GM23338 (cell line): Measurements from ENCODE around the gene CDX1. TPM values are rescaled to one million over a fixed set of nuclear protein-coding genes. Genes with fewer than 3 reads are reported as not detected.

Experiments
- ATAC-seq: fragments of 200-7000 bp; cut with Tn5 transposase; 3 replicates; pipeline ENCODE4 v1.9.1; 2020
- DNase-seq: peaks from one replicate; pipeline ENCODE4 v3.0.0-alpha.2; 2015; ENCODE audit warnings: low spot score
- H2AFZ ChIP-seq: fragments of 200-600 bp; sonication (generic); 2 replicates; pipeline ENCODE4 v1.8.0; 2016; ENCODE audit warnings: antibody characterized with exemption, mild to moderate bottlenecking, moderate library complexity
- H3F3A ChIP-seq: fragments of 200-600 bp; sonication (generic); replicated peaks from 2 replicates; pipeline ENCODE4 v1.8.0; 2017; ENCODE audit warnings: antibody characterized with exemption, mixed run types, low read depth
- H3K27ac ChIP-seq: fragments of 200-600 bp; sonication (generic); 2 replicates; pipeline ENCODE4 v1.6.1; 2016; ENCODE audit warnings: low read depth
- H3K27me3 ChIP-seq: fragments of 200-600 bp; sonication (generic); 2 replicates; pipeline ENCODE4 v1.8.0; 2016; ENCODE audit warnings: mild to moderate bottlenecking, mixed run types, moderate library complexity; ENCODE audit not compliant: insufficient read depth
- H3K36me3 ChIP-seq: fragments of 200-600 bp; sonication (generic); 2 replicates; pipeline ENCODE4 v1.8.0; 2016; ENCODE audit warnings: mild to moderate bottlenecking; ENCODE audit not compliant: insufficient read depth
- H3K4me1 ChIP-seq: fragments of 200-600 bp; sonication (generic); 2 replicates; pipeline ENCODE4 v1.8.0; 2016; ENCODE audit warnings: mild to moderate bottlenecking, moderate library complexity; ENCODE audit not compliant: insufficient read depth
- H3K4me2 ChIP-seq: fragments of 200-600 bp; sonication (generic); 2 replicates; pipeline ENCODE4 v1.7.1; 2017; ENCODE audit warnings: mixed run types
- H3K4me3 ChIP-seq: fragments of 200-600 bp; sonication (generic); 2 replicates; pipeline ENCODE4 v1.6.1; 2016; ENCODE audit warnings: mixed run types
- H3K79me2 ChIP-seq: fragments of 200-600 bp; sonication (generic); replicated peaks from 2 replicates; pipeline ENCODE4 v1.8.0; 2017; ENCODE audit warnings: mild to moderate bottlenecking; ENCODE audit not compliant: insufficient read depth
- H3K9me2 ChIP-seq: fragments of 200-600 bp; sonication (generic); 2 replicates; pipeline ENCODE4 v1.8.0; 2017; ENCODE audit not compliant: insufficient read depth
- H4K20me1 ChIP-seq: fragments of 200-600 bp; sonication (generic); replicated peaks from 2 replicates; pipeline ENCODE4 v1.8.0; 2017; ENCODE audit warnings: mild to moderate bottlenecking; ENCODE audit not compliant: insufficient read depth
- H3K27ac Mint-ChIP-seq: 2 replicates; pipeline ENCODE4 v1.8.0; 2020; ENCODE audit warnings: inconsistent platforms, mild to moderate bottlenecking, moderate library complexity, mixed read lengths
- H3K27me3 Mint-ChIP-seq: 3 replicates; pipeline ENCODE4 v1.8.0; 2022; ENCODE audit warnings: low read depth, mild to moderate bottlenecking, moderate library complexity, mixed read lengths, inconsistent platforms; ENCODE audit not compliant: insufficient read depth, poor library complexity
- H3K36me3 Mint-ChIP-seq: 3 replicates; pipeline ENCODE4 v1.8.0; 2021; ENCODE audit warnings: low read depth, mild to moderate bottlenecking, inconsistent platforms, moderate library complexity, mixed read lengths
- H3K4me1 Mint-ChIP-seq: 3 replicates; pipeline ENCODE4 v1.8.0; 2020; ENCODE audit warnings: mild to moderate bottlenecking, inconsistent platforms, mixed read lengths
- H3K4me3 Mint-ChIP-seq: 3 replicates; pipeline ENCODE4 v1.8.0; 2021; ENCODE audit warnings: moderate library complexity, mild to moderate bottlenecking, inconsistent platforms, mixed read lengths
- H3K9me3 Mint-ChIP-seq: 3 replicates; pipeline ENCODE4 v1.8.0; 2020; ENCODE audit warnings: moderate library complexity, mild to moderate bottlenecking, inconsistent platforms, mixed read lengths
- CREB1 ChIP-seq: fragments of 250-450 bp; sonication (Bioruptor Pico); IDR thresholded peaks from 2 replicates; pipeline ENCODE4 v1.5.0; 2020; ENCODE audit warnings: low read depth, mild to moderate bottlenecking, moderate library complexity
- CTCF ChIP-seq, 2 experiments: fragments of 200-600 bp in 1 of 2; sonication (generic) in 1 of 2; conservative IDR thresholded peaks; 2 replicates each; pipeline versions ENCODE4 v1.5.1 to v1.6.1; 2016 to 2017; ENCODE audit warnings: antibody characterized with exemption in 2 of 2, low read depth in 2 of 2, mild to moderate bottlenecking in 2 of 2, moderate library complexity in 1 of 2
- ETS1 ChIP-seq: IDR thresholded peaks from 2 replicates; pipeline ENCODE4 v1.6.1; 2016; ENCODE audit warnings: antibody characterized with exemption
- EZH2 ChIP-seq: fragments of 200-600 bp; sonication (generic); IDR thresholded peaks from one replicate; pipeline ENCODE4 v1.8.0; 2017; ENCODE audit warnings: antibody characterized with exemption, mild to moderate bottlenecking, low read depth; ENCODE audit not compliant: unreplicated experiment
- JUNB ChIP-seq: IDR thresholded peaks from one replicate; pipeline ENCODE4 v1.6.1; 2016; ENCODE audit warnings: antibody characterized with exemption; ENCODE audit not compliant: unreplicated experiment
- NANOG ChIP-seq: IDR thresholded peaks from 2 replicates; pipeline ENCODE4 v1.6.1; 2016; ENCODE audit warnings: antibody characterized with exemption, borderline replicate concordance
- POLR2AphosphoS5 ChIP-seq: IDR thresholded peaks from 2 replicates; pipeline ENCODE4 v1.6.1; 2016; ENCODE audit warnings: antibody characterized with exemption, low read depth
- REST ChIP-seq: IDR thresholded peaks from one replicate; pipeline ENCODE4 v1.6.1; 2018; ENCODE audit warnings: antibody characterized with exemption; ENCODE audit not compliant: unreplicated experiment
- STAT1 ChIP-seq: IDR thresholded peaks from one replicate; pipeline ENCODE4 v1.6.1; 2016; ENCODE audit warnings: antibody characterized with exemption; ENCODE audit not compliant: unreplicated experiment
- ZNF114 ChIP-seq: fragments of 250-450 bp; sonication (Bioruptor Pico); IDR thresholded peaks from 2 replicates; pipeline ENCODE4 v1.5.0; 2020; ENCODE audit warnings: mild to moderate bottlenecking, moderate library complexity
- polyA plus RNA-seq: library from polyadenylated mRNA; unstranded; fragments of >200 nt; fragmentation: Nextera tagmentation; extraction: Ambion mirVana; gene quantifications from 2 replicates; pipeline ENCODE4 v1.2.1, GENCODE V29; 2016
- total RNA-seq: library from RNA; depleted of rRNA; stranded (reverse); fragments of >200 nt; shearing (Covaris generic); gene quantifications from 2 replicates; pipeline ENCODE4 v1.2.3, GENCODE V29; 2014

The CDX1 gene
- total and polyA plus RNA-seq, 2 experiments from 2014 or later, result not detected

- TF ChIP-seq ETS1, result no peak
- TF ChIP-seq POLR2AphosphoS5, result no peak
- TF ChIP-seq REST, result no peak
- TF ChIP-seq EZH2, result no peak
Measured at GRCh38 chr5:150197476-150197875, 30.9 kb downstream of the CDX1 start (continued).

- no peaks in the 10 kb centered on the region for H3K27me3 ChIP-seq
- Mint-ChIP-seq H3K36me3 (no peaks in the 10 kb centered on the region), H3K27ac (no peak overlapping the region), H3K4me1 (peaks cover 7% of the 10 kb centered on the region), H3K4me3 (no peak overlapping the region), H3K27me3 (peaks cover 5% of the 10 kb centered on the region), H3K9me3 (no peaks in the 10 kb centered on the region)
- no peaks in the 10 kb centered on the region; the same call in 1 of the 2 replicates for H3K4me1 ChIP-seq
- TF ChIP-seq STAT1 (no peak), ZNF114 (CRISPR knock-in tag) (no peak), NANOG (no peak), JUNB (no peak), CREB1 (CRISPR knock-in tag) (no peak), CTCF (conservative IDR thresholded peaks at IDR 0.05; ENCODE audit: low read depth in 2 of 2) (no peak), REST (no peak)
- H2AFZ ChIP-seq, result no peak overlapping the region
- H3F3A ChIP-seq, result no peaks in the 10 kb centered on the region
- H3K36me3 ChIP-seq, result no peaks in the 10 kb centered on the region
- no peaks in the 10 kb centered on the region for H3K79me2 ChIP-seq
- no peak overlapping the region for H3K4me3 ChIP-seq
- no peaks in the 10 kb centered on the region for H3K9me2 ChIP-seq
- no peak overlapping the region for H3K4me2 ChIP-seq
- DNase-seq, result no peak
- no peak overlapping the region for H3K27ac ChIP-seq
- ATAC-seq, result no peak
- H4K20me1 ChIP-seq, result no peaks in the 10 kb centered on the region
Measured at GRCh38 chr5:150202501-150202900, 35.9 kb downstream of the CDX1 start.
